Stomach (tissue), 9 donors: ENCODE results near the gene RARS2. TPM values are rescaled to one million over a fixed set of nuclear protein-coding genes. Genes with fewer than 3 reads are reported as not detected.

Experiments used
- DNase-seq, 2 donors: peaks; one replicate each; pipeline versions ENCODE4 v3.0.0 to v3.0.0-alpha.2; 2013 to 2019
- H3K27ac ChIP-seq, 5 donors: fragments of 200-600 bp in 4 of 5; sonication (generic) in 4 of 5; one replicate each; pipeline ENCODE4 v1.5.1; 2013 to 2019; ENCODE audit warnings: mild to moderate bottlenecking in 1 of 5, moderate library complexity in 1 of 5
- H3K27me3 ChIP-seq, 3 donors: fragments of 200-600 bp; sonication (generic); one replicate each; pipeline ENCODE4 v1.5.1; 2017 to 2019; ENCODE audit warnings: mixed run types in 1 of 3
- H3K36me3 ChIP-seq, 4 donors: fragments of 200-600 bp; sonication (generic); 1 replicate in 3 of 4; 2 replicates in 1 of 4; pipeline ENCODE4 v1.5.1; 2016 to 2019
- H3K4me1 ChIP-seq, 4 donors: fragments of 200-600 bp; sonication (generic); one replicate each; pipeline ENCODE4 v1.5.1; 2016 to 2019
- H3K4me3 ChIP-seq, 4 donors: fragments of 200-600 bp; sonication (generic) in 3 of 4; one replicate each; pipeline ENCODE4 v1.5.1; 2016 to 2019; ENCODE audit warnings: mild to moderate bottlenecking in 1 of 4
- H3K9me3 ChIP-seq, 4 donors: fragments of 200-600 bp; sonication (generic); one replicate each; pipeline ENCODE4 v1.5.1; 2016 to 2019
- CTCF ChIP-seq, 7 experiments: fragments of 450-650 bp in 4 of 7; fragments of 200-600 bp in 3 of 7; sonication (generic) in 3 of 7; IDR thresholded peaks; one replicate each; pipeline ENCODE4 v1.5.1; 2016 to 2019; ENCODE audit warnings: antibody characterized with exemption in 7 of 7, control low read depth in 2 of 7, mild to moderate bottlenecking in 1 of 7
- EP300 ChIP-seq: sonication (generic); formaldehyde crosslinking; IDR thresholded peaks from one replicate; pipeline ENCODE4 v1.6.1; 2017; ENCODE audit warnings: antibody characterized with exemption
- POLR2A ChIP-seq, 4 donors: fragments of 450-650 bp; IDR thresholded peaks; one replicate each; pipeline ENCODE4 v1.6.1; 2016; ENCODE audit warnings: antibody characterized with exemption in 4 of 4, control low read depth in 2 of 4, mild to moderate bottlenecking in 1 of 4, moderate library complexity in 1 of 4
- POLR2AphosphoS5 ChIP-seq, 3 donors: sonication (generic); formaldehyde crosslinking; IDR thresholded peaks; one replicate each; pipeline ENCODE4 v1.6.1; 2016; ENCODE audit warnings: antibody characterized with exemption in 3 of 3
- WGBS, 5 donors: extraction: QIAGEN DNeasy Blood & Tissue Kit in 3 of 5; methylation state at CpG; one replicate each; pipeline versions ENCODE4 v1.1.5 to v1.1.7; 2013 to 2018; 5-methylcytosine and 5-hydroxymethylcytosine counted together
- intact Hi-C: fragments of 100-400 bp; cut with DNase I; formaldehyde crosslinking; loops from one replicate; pipeline ENCODE4 v1.15.1; 2023; ENCODE audit warnings: low total_unique reads
- polyA plus RNA-seq, 3 donors: library from polyadenylated mRNA; stranded (reverse); fragments of 200-250 nt; gene quantifications; one replicate each; pipeline ENCODE4 v1.2.3, GENCODE V29; 2013
- total RNA-seq, 5 donors: library from RNA; depleted of rRNA; stranded (reverse); fragments of >200 nt; gene quantifications; one replicate each; pipeline versions ENCODE4 v1.1.0 to v1.2.3, GENCODE V29; 2014 to 2016
- donor health status: healthy with polysubstance abuse.
- donor health status: Bipolar disorder and iron deficiency.
- donor health status: healthy.

The RARS2 gene
- total and polyA plus RNA-seq, 8 donors = 17.7 to 126 (median 36.6) TPM

DNA sequence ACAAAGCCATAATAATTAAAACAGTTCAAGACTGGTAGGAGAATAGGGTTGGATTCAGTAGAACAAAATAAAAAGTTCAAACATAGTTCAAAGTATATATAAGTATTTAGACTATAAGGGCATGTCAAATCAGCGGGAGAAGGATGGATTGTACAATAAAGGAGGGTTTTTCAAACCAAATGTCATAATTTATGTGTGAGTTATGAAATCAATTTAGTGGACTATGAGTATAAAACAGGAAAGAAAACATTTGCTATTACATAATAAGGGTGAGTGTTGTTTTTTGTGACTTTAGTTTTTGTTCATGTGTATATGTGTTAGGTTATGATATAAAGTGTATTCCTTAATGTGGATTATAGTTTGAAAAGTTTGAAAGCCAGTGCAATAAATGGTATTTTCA is 10.8 kb upstream of the RARS2 start:
- H3K4me1 ChIP-seq = no peaks in the 10 kb centered on the region
- no peak for DNase-seq
- no peak overlapping the region for H3K4me3 ChIP-seq
- H3K27me3 ChIP-seq = no peaks in the 10 kb centered on the region
- H3K27ac ChIP-seq = no peak overlapping the region
- intact Hi-C loops = no loop called here
- no peaks in the 10 kb centered on the region for H3K9me3 ChIP-seq
- WGBS, 5 donors = 79 to 98% (median 93%) methylated on average over 1 of the region's 1 CpG
- peaks cover 4 to 27% (median 20%) of the 10 kb centered on the region in 4 donors for H3K36me3 ChIP-seq
- TF ChIP-seq POLR2AphosphoS5 (IDR thresholded peaks at IDR 0.05) (no peak), CTCF (IDR thresholded peaks at IDR 0.05) (no peak), EP300 (no peak), POLR2A (IDR thresholded peaks at IDR 0.05) (no peak)

DNA sequence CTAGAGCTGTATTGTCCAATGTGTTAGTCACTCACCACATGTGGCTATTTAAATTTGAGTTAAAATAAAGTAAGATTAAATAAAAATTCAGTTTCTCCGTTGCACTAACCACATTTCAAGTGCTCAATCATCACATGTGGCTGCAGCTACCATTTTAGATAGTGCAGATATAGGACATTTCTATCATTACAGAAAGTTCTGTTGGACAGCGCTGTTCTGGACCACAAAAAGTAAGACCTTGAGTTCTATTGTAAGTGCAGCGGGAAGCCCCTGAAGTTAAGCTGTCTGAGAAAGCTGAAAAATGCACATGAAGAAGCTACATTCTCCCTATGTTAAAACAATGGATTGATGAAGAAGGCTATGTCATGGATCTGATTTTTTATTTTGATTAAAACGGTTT is 1.2 kb upstream of the RARS2 start:
- H3K9me3 ChIP-seq = no peaks in the 10 kb centered on the region
- peak overlapping the region; percentile 66 to 85 (median 72) for H3K4me3 ChIP-seq
- intact Hi-C loops = no loop called here
- H3K36me3 ChIP-seq = peaks cover 2 to 23% (median 18%) of the 10 kb centered on the region in 4 donors
- WGBS, 5 donors = 62 to 71% (median 64%) methylated on average over 4 of the region's 4 CpGs
- TF ChIP-seq POLR2A (IDR thresholded peaks at IDR 0.05) (no peak), CTCF (IDR thresholded peaks at IDR 0.05) (no peak), POLR2AphosphoS5 (IDR thresholded peaks at IDR 0.05) (no peak), EP300 (no peak)
- H3K4me1 ChIP-seq = peaks cover 21 to 59% (median 37%) of the 10 kb centered on the region in 4 donors
- no peak for DNase-seq
- no peaks in the 10 kb centered on the region for H3K27me3 ChIP-seq
- H3K27ac ChIP-seq = no peak overlapping the region

- peak overlapping the region in 4 of 5 donors; percentile 81 to 91 (median 87) for H3K27ac ChIP-seq
- H3K4me1 ChIP-seq = peaks cover 21 to 60% (median 39%) of the 10 kb centered on the region in 4 donors
- WGBS, 5 donors = 2 to 6% (median 3%) methylated on average over 11 of the region's 11 CpGs
- H3K4me3 ChIP-seq = peak overlapping the region; percentile 66 to 85 (median 72)
- H3K9me3 ChIP-seq = no peaks in the 10 kb centered on the region
- intact Hi-C loops = no loop called here
- DNase-seq = no peak
- TF ChIP-seq CTCF (IDR thresholded peaks at IDR 0.05) (no peak), POLR2A (IDR thresholded peaks at IDR 0.05) (no peak), POLR2AphosphoS5 (IDR thresholded peaks at IDR 0.05) (no peak), EP300 (no peak)
- H3K36me3 ChIP-seq = peaks cover 0 to 18% (median 12%) of the 10 kb centered on the region in 4 donors
- no peaks in the 10 kb centered on the region for H3K27me3 ChIP-seq
Measured at GRCh38 chr6:87590417-87590880, 662 bp upstream of the RARS2 start.

- TF ChIP-seq CTCF (IDR thresholded peaks at IDR 0.05) (no peak), POLR2AphosphoS5 (IDR thresholded peaks at IDR 0.05) (no peak), POLR2A (IDR thresholded peaks at IDR 0.05) (no peak), EP300 (no peak)
- peak overlapping the region in 4 of 5 donors; percentile 81 to 91 (median 87) for H3K27ac ChIP-seq
- intact Hi-C loops = loop anchor here (10.0 kb wide), 1 partner anchor 104 kb away; no protein-coding TSS in a partner anchor
- no peaks in the 10 kb centered on the region for H3K9me3 ChIP-seq
- WGBS, 5 donors = 15 to 25% (median 21%) methylated on average over 10 of the region's 10 CpGs
- peak overlapping the region; percentile 66 to 85 (median 72) for H3K4me3 ChIP-seq
- H3K36me3 ChIP-seq = peaks cover 0 to 16% (median 2%) of the 10 kb centered on the region in 4 donors
- peaks cover 21 to 68% (median 47%) of the 10 kb centered on the region in 4 donors for H3K4me1 ChIP-seq
- no peaks in the 10 kb centered on the region for H3K27me3 ChIP-seq
- DNase-seq = peak in 1 of 2 donors; percentile 13
Measured at GRCh38 chr6:87588756-87589407, 905 bp downstream of the RARS2 start.
